ENCODE measurements around the gene RBM42. TPM values are rescaled to one million over a fixed set of nuclear protein-coding genes. Genes with fewer than 3 reads are reported as not detected.

RBM42 gene
- total and polyA plus RNA-seq, 2 of the 13 experiments (the other 11 are each of a cell fraction or from before 2014, with no cell fraction given), result 27.2 to 55.3 TPM

- TF ChIP-seq NFIB (CRISPR knock-in tag; IDR thresholded peaks at IDR 0.05; ENCODE audit: borderline replicate concordance) (no peak), GPBP1L1 (CRISPR knock-in tag; IDR thresholded peaks at IDR 0.05) (no peak)
Observed at GRCh38 chr19:35619290-35619923, 9.4 kb upstream of the RBM42 start (continued).

GRCh38 chr19:35620001-35620400 lies 8.8 kb upstream of the RBM42 start:
- no peak overlapping the region for H3K4me2 ChIP-seq (ENCODE audit: low read depth, low read length)
- ATAC-seq, result no peak
- BruUV-seq (replicated peaks), result no TSS peak
- no peaks in the 10 kb centered on the region for H3K9me3 ChIP-seq (ENCODE audit: low read length)
- POLR2A ChIA-PET, result no interaction called here
- no peak overlapping the region for H3K4me3 ChIP-seq (replicated peaks in 1 of 3; ENCODE audit: insufficient read depth in 1 of 3, low read depth in 2 of 3, low read length in 3 of 3)
- no peaks in the 10 kb centered on the region for H4K20me1 ChIP-seq (ENCODE audit: insufficient read depth, low read length)
- peaks cover 5 to 13% of the 10 kb centered on the region in 2 experiments; a peak in 4 of 5 replicates for H3K36me3 ChIP-seq (replicated peaks in 1 of 2; ENCODE audit: control insufficient read depth in 1 of 2, insufficient read depth in 2 of 2, low read length in 2 of 2)
- WGBS (ENCODE audit: low lambda C conversion rate), result 93% methylated on average over 16 of the region's 17 CpGs
- H3K4me1 ChIP-seq (ENCODE audit: insufficient read depth, low read length), result peaks cover 15% of the 10 kb centered on the region
- in situ Hi-C loops (cut with HindIII; ENCODE audit: extremely low pct_ligation_motif_present, low pct_unique_long_range_greater_than_20kb) (no loop called here), intact Hi-C loops (cut with micrococcal nuclease; ENCODE audit: unreplicated experiment) (no loop called here)
- no peak overlapping the region for H3K27ac ChIP-seq (ENCODE audit: extremely low read length, insufficient read depth, low read length)
- TF ChIP-seq FOXC1 (CRISPR knock-in tag; IDR thresholded peaks at IDR 0.05; ENCODE audit: borderline replicate concordance) (no peak), KDM5A (IDR thresholded peaks at IDR 0.05; ENCODE audit: borderline replicate concordance, low read length) (no peak), YY1 (IDR thresholded peaks at IDR 0.05; ENCODE audit: insufficient read depth, insufficient replicate concordance, low read depth, low read length) (no peak), MBD4 (IDR thresholded peaks at IDR 0.05; ENCODE audit: borderline replicate concordance, low read length) (no peak), ZNF460 (CRISPR knock-in tag; IDR thresholded peaks at IDR 0.05; ENCODE audit: borderline replicate concordance) (no peak), ZNF10 (CRISPR knock-in tag; IDR thresholded peaks at IDR 0.05; ENCODE audit: borderline replicate concordance, low read depth) (no peak), TGIF2 (CRISPR knock-in tag; IDR thresholded peaks at IDR 0.05) (no peak), KAT8 (CRISPR knock-in tag; IDR thresholded peaks at IDR 0.05) (no peak), GLI4 (CRISPR knock-in tag; IDR thresholded peaks at IDR 0.05; ENCODE audit: borderline replicate concordance) (no peak)
- no peaks in the 10 kb centered on the region for H3K79me2 ChIP-seq (ENCODE audit: insufficient read depth, low read length)
- CTCF ChIA-PET (ENCODE audit: low intra/inter-chr PET ratio, low total read pairs), result no interaction called here
- H3K27me3 ChIP-seq (ENCODE audit: control insufficient read depth in 1 of 2, insufficient read depth in 2 of 2, low read length in 2 of 2), result no peaks in the 10 kb centered on the region; a peak in 1 of 5 replicates
- no peak overlapping the region for H3K9ac ChIP-seq (ENCODE audit: insufficient read depth, low read depth, low read length)
- no peak for FAIRE-seq
- DNase-seq (ENCODE audit: low spot score), result no peak
- H2AFZ ChIP-seq (ENCODE audit: low read length), result no peak overlapping the region
